Measurements from ENCODE around the gene YAP1. TPM values are rescaled to one million over a fixed set of nuclear protein-coding genes. Genes with fewer than 3 reads are reported as not detected.

Gene YAP1
- total and polyA plus RNA-seq, 2 of the 4 experiments (the other 2 are of a cell fraction) = 121 to 251 TPM

GRCh38 chr11:102220728-102221467, 110.7 kb downstream of the YAP1 start:
- Histone ChIP-seq H4K20me1 (ENCODE audit: insufficient read depth, low read length) (peaks cover 4% of the 10 kb centered on the region; the same call in 1 of the 2 replicates), H2AFZ (replicated peaks; ENCODE audit: low read length, poor library complexity) (no peak overlapping the region), H3K9ac (ENCODE audit: low read depth, low read length) (no peak overlapping the region), H3K36me3 (ENCODE audit: control insufficient read depth, insufficient read depth, low read length) (peaks cover 25% of the 10 kb centered on the region), H3K4me3 (ENCODE audit: insufficient read depth, low read depth, low read length) (no peak overlapping the region), H3K9me1 (ENCODE audit: insufficient read depth, low read length) (peaks cover 6% of the 10 kb centered on the region), H4K8ac (ENCODE audit: low read depth in 2 of 2, low read length in 2 of 2) (0 out of 4 replicates have a peak overlapping the region, but pooled peaks of 1 of the 2 experiments have one; percentile 10), H3K23ac (ENCODE audit: low read depth, low read length) (no peak overlapping the region), H3K9me3 (ENCODE audit: control insufficient read depth, insufficient read depth, low read length) (no peaks in the 10 kb centered on the region), H3K27ac (ENCODE audit: insufficient read depth, low read length) (peak overlapping the region; percentile 29; the same call in 1 of the 2 replicates), H3K56ac (ENCODE audit: extremely low read depth, insufficient read depth, low read length) (no peak overlapping the region), H2BK5ac (ENCODE audit: low read depth, low read length, poor library complexity, severe bottlenecking) (peak overlapping the region; percentile 48), H3K14ac (replicated peaks; ENCODE audit: low read depth, low read length) (no peak overlapping the region), H3K27me3 (ENCODE audit: control insufficient read depth, insufficient read depth, low read length) (no peaks in the 10 kb centered on the region), H3K4me1 (ENCODE audit: control insufficient read depth, insufficient read depth, low read length) (peaks cover 16% of the 10 kb centered on the region; the same call in 1 of the 2 replicates), H3K4me2 (ENCODE audit: low read depth, low read length) (peak overlapping the region; percentile 69; the same call in 1 of the 2 replicates), H2BK15ac (ENCODE audit: low read depth, low read length) (no peak overlapping the region), H2BK20ac (ENCODE audit: low read depth, low read length) (no peak overlapping the region), H3K4ac (ENCODE audit: low read depth, low read length) (no peak overlapping the region), H3K18ac (ENCODE audit: low read depth, low read length) (peak overlapping the region; percentile 67; the same call in 1 of the 2 replicates), H2AK5ac (ENCODE audit: low read depth, low read length) (no peak overlapping the region; the same call in 1 of the 2 replicates), H4K91ac (ENCODE audit: insufficient read depth, low read depth, low read length) (no peak overlapping the region), H3K79me1 (ENCODE audit: low read depth in 1 of 2, low read length in 2 of 2) (peaks cover 18 to 47% of the 10 kb centered on the region in 2 experiments), H4K5ac (ENCODE audit: low read depth, low read length) (peak overlapping the region; percentile 54; the same call in 1 of the 2 replicates), H2AK9ac (replicated peaks; ENCODE audit: low read depth, low read length, poor library complexity) (no peak overlapping the region), H2BK120ac (ENCODE audit: low read depth, low read length) (no peak overlapping the region)
- ChIA-PET POLR2A (ENCODE audit: unreplicated experiment) (no interaction called here), CTCF (no interaction called here)
- TF ChIP-seq NFE2L2 (IDR thresholded peaks at IDR 0.05; ENCODE audit: low read depth, low read length) (0 out of 2 replicates have a peak, but pooled peaks have one; percentile 20), CHD1 (IDR thresholded peaks at IDR 0.05; ENCODE audit: low read depth, low read length) (no peak)
- dilution Hi-C loops (cut with HindIII; ENCODE audit: low sequenced_read_pairs, unreplicated experiment) = no loop called here
- BruUV-seq (replicated peaks) = no TSS peak
- ATAC-seq (ENCODE audit: low read depth) = peak; percentile 44
- intact Hi-C loops (cut with micrococcal nuclease) = loop anchor here (10.0 kb wide), 1 partner anchor 356 kb away; no protein-coding TSS in a partner anchor
- WGBS, 2 experiments (ENCODE audit: extremely low coverage in 2 of 2, insufficient read length in 1 of 2) = 63% methylated on average over 6 of the region's 7 CpGs; no CpG with 5 or more reads in 1 of the 2 experiments
- in situ Hi-C loops (cut with MboI; ENCODE audit: low sequenced_read_pairs) = no loop called here
- peak; percentile 79 for DNase-seq
